GM19324 (cell line): ENCODE results near the gene CEND1.
A peak's percentile ranks its signal among the peaks of the same experiment; 100 is the strongest.

Experiments used
- ATAC-seq: cut with Tn5 transposase; IDR thresholded peaks from one replicate; pipeline ENCODE4 v1.9.1; 2021; ENCODE audit warnings: mild to moderate bottlenecking, moderate library complexity; ENCODE audit not compliant: unreplicated experiment, low FRiP score

CEND1 gene

DNA sequence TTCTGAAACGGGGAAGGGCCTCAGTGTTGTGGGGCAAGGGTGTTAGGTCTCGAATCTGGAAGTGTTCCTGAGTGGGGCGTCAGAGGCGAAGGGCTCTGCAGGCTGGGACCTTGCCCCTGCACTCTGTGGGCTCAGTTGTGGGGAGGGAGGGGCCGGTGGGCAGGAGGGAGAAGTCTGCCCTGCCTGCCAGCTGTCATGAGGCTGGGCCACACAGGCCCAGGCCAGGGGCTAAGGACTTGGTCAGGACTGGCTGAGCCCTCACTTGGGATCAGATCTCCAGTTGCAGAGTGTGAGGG lies 38.0 kb upstream of the CEND1 start, which contains the start of gene CRACR2B:
Gene CRACR2B, plus strand, starts transcription at position 23 of the 296 bp plus-strand sequence. CDS start 689 bp downstream, outside the sequence.
- no peak for ATAC-seq

DNA sequence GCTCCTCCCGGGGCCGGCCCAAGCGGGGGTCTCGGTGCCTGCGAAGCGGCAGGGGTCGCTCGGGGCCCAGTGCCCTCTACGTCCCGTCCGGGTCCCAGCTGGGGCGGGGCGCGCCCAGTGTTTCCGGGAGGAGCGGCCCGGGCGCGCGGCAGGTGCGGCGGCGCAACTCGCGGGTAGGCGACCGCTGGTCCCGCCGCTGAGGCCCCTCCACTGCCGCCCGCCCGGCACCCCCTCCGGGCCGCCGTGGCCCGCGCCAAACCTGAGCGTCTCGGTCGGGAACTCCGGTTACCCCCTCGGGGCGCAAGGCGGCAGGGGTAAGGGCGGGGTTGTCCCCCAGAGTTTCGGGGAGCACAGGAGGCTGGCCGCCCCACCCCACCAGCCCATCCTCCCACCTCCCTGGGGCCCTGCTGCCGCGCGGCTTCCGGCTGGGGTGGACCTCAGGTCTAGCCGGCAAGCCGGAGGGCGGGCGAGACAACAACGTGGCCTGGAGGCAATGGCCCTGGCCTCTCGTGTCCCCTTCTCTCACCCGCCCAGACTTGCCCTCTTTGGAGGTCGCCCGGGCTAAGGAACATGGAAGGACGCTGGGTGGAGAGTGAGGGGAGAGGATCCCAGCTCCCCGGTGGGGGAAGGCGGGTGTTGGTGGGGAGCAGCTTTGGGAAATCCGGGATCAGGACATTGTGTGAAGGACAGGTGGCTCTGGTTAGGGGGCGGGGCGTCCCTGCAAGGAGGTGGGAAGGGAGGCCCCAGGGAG lies 37.4 kb upstream of the CEND1 start:
- ATAC-seq: peak; percentile 33

DNA sequence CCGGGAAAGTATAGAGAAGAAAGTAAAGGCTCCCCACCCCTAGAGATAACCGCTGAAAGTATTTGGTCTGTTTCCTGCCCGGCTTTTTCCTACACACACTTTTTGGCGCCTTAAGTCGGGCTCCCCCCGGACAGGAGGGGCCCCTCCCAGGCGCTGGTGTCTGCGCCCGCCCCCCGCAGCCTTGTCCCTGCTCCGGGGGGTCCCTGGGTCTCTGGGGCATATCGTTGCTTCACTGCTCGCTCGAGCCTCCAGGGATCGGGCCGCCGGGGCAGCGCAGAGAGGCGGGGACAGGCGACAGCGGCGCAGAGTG lies 36.9 kb upstream of the CEND1 start:
- ATAC-seq: no peak

DNA sequence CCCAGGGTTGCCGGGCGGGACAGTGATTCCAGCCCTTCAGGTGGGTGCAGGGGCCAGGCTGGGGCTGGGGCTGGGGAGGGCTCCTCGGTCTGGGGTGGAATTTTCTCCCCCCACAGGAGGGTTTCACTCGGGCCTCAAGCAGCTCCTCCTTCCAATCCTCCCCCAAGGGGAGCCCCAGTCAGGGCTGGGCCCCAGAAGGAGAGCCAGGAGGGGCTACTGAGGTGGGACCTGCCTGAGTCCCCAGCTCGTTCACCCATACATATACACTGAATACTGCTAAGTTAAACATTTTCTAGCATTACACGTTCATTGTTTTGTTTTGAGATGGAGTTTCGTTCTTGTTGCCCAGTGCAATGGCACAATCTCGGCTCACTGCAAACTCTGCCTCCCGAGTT lies 36.3 kb upstream of the CEND1 start:
- ATAC-seq: no peak

GRCh38 chr11:825366-826226 lies 35.7 kb upstream of the CEND1 start:
- ATAC-seq: no peak

DNA sequence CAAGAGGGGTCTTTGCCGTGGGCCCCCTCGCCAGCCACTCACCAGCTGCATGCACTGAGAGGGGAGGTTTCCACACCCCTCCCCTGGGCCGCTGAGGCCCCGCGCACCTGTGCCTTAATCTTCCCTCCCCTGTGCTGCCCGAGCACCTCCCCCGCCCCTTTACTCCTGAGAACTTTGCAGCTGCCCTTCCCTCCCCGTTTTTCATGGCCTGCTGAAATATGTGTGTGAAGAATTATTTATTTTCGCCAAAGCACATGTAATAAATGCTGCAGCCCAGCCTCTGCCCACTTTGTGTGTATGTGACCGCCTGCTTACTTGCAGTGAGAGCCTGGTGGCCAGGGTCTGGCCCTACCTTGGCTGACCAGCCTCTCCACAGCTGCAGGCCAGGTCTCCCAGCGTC lies 35.1 kb upstream of the CEND1 start:
- ATAC-seq: no peak

DNA sequence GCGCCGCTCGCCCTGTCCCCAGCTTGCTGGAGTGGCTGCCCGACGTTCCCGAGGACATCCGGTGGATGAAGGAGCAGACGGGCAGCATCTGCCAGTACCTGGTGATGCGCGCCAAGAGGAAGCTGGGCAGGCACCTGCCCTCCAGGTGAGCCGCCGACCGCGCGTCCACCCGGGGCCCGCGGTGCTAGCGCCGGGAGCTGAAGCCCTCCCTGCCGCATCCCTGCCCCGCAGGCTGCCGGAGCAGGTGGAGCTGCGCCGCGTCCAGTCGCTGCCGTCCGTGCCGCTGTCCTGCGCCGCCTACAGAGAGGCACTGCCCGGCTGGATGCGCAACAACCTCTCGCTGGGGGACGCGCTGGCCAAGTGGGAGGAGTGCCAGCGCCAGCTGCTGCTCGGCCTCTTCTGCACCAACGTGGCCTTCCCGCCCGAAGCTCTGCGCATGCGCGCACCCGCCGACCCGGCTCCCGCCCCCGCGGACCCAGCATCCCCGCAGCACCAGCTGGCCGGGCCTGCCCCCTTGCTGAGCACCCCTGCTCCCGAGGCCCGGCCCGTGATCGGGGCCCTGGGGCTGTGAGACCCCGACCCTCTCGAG lies 34.5 kb upstream of the CEND1 start:
- no peak for ATAC-seq

DNA sequence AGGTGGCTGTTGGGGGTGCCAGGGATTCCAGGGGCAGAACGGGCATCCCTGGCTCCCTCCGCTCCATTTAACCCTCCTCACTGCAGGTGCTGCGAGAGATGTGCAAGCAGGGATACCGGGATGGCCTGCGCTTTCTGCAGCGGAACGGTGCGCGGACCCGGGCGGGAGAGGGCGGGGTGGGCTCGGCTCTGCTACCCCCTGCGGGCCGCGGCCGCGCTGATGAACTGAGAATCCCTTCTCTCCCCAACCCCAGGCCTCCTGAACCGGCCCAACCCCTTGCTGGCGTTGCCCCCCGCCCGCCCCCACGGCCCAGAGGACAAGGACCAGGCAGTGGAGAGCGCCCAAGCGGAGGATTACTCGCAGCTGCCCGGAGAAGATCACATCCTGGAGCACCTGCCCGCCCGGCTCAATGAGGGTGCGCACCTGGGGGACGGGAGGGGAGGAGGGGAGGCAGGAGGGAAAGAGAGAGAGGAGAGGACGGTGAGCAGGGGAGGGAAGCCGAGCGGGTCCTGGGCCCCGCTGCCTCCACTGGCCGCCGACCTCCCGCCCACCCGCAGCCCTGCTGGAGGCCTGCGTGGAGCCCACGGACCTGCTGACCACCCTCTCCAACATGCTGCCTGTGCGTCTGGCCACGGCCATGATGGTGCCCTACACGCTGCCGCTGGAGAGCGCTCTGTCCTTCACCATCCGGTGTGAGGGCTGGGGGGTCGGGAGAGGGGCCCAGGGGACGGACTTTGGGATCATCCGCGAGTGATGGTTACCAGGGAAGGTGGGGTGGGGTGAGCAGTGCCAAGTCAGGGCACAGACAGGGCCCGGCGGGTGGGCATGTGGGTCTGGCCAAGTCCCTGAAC lies 33.8 kb upstream of the CEND1 start:
- ATAC-seq: no peak

DNA sequence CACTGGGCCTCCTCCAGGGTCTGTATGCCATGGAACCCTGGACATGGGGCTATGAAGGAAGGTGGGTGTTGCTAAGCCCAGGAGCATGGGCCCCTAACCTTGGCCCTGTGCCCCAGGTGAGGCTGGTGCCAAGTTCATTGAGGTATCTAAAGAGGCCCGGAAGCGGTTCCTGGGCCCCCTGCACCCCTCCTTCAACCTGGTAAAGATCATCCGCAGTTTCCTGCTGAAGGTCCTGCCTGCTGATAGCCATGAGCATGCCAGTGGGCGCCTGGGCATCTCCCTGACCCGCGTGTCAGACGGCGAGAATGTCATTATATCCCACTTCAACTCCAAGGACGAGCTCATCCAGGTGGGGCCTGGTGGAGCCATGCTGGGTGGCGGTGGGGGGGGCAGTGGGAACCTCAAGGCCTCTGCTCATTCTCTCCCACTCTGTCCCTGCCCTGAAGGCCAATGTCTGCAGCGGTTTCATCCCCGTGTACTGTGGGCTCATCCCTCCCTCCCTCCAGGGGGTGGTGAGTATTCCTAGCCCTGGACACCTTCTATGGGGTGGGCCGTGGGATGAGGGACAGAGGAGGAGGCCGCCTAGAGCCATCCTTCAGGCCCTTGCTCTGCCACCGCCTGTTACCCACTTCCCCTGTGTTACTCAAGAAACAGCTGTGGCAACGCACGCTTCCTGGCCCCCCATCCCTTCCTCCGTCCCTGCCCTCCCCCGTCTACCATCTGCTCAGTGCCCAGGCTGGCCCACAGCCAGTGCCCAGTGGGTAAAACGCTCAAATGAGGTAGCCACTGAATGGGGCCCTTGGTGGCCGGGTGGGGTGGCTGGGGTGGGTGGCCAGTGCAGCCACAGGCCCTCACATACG lies 31.9 kb upstream of the CEND1 start:
- no peak for ATAC-seq

- no peak for ATAC-seq
Observed at GRCh38 chr11:820655-821511, 31.0 kb upstream of the CEND1 start.

DNA sequence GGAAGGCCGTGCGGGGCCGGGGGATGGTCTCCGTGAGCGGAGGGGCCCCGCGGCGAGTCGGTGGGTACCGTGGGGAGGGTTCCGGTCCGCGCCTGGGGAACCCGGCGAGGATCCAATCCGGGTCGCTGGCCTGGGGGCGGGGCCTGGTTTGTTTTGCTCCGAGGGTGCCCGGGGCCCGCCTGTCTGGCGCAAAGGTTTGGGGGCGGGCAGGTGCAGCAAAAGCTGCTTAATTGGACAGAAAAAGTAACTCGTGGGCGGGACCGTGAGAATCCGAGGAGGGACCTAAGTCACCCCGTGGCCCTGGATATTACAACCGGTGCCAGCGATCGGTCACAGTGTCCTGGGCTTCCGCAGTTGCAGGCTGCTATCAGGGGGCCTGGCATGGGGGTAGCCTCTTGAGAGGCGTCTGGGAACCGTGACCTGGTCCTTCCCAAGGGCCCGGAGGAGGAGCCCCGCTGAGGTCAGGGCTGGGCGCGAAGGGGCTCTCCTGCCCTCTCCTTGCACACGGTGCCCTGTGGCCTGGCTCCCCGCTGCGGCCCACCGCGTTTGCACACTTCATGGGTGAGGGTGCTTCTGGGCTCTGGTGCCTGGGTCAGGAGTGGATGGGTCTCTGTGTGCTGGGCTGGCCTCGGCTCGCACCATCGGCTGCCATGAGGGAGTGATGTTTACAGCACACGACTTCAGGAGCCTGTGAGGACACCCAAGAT lies 30.2 kb upstream of the CEND1 start:
- ATAC-seq: peak; percentile 69

DNA sequence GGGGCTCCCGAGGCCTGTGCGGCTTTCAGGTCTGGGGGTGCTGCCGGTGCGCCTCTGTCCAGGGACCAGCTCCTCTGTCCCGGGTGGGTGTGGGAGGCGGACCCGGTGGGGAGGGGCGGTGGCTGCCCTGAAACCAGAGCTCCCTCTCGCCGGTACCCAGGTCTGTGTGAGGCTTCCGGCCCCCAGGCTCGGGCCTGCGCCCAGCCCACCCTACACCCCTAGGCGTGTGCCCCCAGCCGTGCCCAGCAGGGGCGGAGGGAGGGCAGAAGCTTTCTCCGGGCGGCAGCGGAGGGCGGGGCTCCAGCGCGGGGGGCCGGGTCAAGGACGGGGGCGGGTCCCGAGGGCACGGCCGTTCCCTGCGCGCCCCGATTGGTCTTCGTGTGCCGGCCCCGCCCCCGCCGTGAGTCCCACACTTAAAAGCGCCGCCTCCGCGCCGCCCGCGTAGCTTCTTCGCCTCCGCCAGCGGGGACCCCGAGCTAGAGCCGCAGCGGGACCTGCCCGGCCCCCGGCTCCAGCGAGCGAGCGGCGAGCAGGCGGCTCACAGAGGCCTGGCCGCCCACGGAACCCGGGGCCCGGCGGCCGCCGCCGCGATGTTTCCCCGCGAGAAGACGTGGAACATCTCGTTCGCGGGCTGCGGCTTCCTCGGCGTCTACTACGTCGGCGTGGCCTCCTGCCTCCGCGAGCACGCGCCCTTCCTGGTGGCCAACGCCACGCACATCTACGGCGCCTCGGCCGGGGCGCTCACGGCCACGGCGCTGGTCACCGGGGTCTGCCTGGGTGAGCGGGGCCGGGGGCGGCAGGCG lies 29.4 kb upstream of the CEND1 start:
- peak; percentile 72 for ATAC-seq

DNA sequence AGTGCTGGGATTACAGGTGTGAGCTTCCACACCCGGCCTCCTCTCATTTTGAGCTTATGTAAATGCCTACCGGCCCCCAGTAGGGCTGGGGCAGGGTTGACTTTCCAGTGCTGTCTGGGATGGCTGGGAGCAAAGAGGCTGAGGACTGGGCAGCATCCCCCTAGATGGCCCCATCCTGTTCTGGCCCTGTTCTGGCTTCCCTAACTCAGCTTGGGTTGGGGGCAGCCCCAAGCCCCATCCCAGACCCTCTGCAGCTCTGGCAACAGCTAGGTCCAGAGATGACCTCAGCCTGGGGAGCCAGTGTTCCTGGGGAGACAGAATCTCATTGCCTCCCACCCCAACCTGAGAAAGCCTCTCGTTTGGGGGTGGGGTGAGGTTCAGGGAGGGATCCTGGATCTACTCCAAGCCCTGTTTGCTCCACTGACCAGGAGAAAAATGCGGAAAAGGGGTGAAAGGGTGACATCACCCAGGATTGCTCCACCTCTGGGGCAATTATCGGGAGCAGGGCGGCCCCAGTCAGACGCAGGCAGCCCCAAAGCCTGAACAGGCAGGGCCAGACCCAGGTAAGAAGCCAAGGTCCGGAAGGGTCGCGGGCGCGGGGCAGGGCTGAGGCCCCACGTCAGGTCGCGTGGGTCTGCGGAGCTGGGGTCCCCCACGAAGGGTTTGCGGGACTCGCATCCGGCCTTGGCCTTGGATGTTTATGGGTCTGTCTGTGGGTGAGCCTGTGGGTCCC lies 28.7 kb upstream of the CEND1 start, which contains the start of gene PNPLA2:
Gene PNPLA2, plus strand, starts transcription at position 519 of the 733 bp plus-strand sequence. CDS start 805 bp downstream, outside the sequence.
- ATAC-seq: no peak

- no peak for ATAC-seq
Observed at GRCh38 chr11:816433-816779, 26.5 kb upstream of the CEND1 start.

DNA sequence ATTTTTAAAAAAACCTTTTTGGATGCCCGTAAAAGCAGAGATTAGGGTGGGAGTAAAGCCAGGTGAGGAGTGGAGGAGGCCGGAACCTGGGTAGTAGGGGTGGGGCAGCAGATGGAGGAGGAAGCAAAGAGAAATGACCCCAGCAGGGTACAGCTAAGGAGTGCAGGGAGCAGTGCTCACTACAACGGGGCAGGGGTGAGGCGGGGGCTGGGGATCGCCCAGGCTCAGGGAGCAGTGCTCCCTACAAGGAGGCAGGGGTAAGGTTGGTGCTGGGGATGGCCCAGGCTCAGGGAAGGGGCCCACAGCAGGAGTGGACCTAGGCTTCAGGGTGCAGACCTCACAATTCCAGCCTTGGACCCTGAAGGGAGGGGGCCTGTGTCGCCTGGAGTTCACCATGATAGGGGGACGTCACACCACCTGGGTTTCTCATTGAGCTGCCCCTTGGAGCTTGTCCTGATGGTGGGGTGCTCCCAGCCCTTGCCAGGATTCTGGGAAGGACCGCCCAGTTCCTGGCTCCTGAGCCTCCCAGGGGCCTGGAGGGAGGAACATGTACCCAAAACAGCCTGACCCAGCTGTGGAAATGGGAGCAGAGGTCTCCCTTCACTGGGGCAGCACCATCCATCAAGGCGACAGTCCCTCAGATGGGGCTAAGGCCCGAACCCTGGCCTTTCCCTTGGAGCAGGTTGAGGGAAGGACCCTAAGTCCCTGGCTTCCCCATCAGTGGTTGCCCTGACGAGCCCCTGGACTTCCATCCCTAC lies 26.0 kb upstream of the CEND1 start:
- ATAC-seq: no peak

- ATAC-seq: no peak
Observed at GRCh38 chr11:813456-814096, 23.7 kb upstream of the CEND1 start.
